HG03159 (cell line): ENCODE results near the gene CGB3.
"Not testable (repeated sequence)": the region's sequence is repeated elsewhere in the genome, so short reads cannot be mapped to it uniquely, and the experiment has no call there.

Source experiments
- ATAC-seq: cut with Tn5 transposase; IDR thresholded peaks from one replicate; pipeline ENCODE4 v1.9.1; 2021; ENCODE audit warnings: mild to moderate bottlenecking, moderate library complexity; ENCODE audit not compliant: unreplicated experiment

Gene CGB3

GRCh38 chr19:49024233-49024632, at the start of gene CGB3:
Gene CGB3 (minus strand): TSS chr19:49024333. CDS start chr19:49023971, 362 bp downstream.
- ATAC-seq = not testable (repeated sequence)

- no peak for ATAC-seq
Observed at GRCh38 chr19:49071860-49072547, 47.9 kb upstream of the CGB3 start.

- no peak for ATAC-seq
Observed at GRCh38 chr19:49070416-49070815, 46.3 kb upstream of the CGB3 start.

- no peak for ATAC-seq
Observed at GRCh38 chr19:49069026-49069425, 44.9 kb upstream of the CGB3 start.

- no peak for ATAC-seq
Observed at GRCh38 chr19:49067554-49067953, 43.4 kb upstream of the CGB3 start.

GRCh38 chr19:49065905-49066512, 41.9 kb upstream of the CGB3 start:
- no peak for ATAC-seq

- no peak for ATAC-seq
Observed at GRCh38 chr19:49064768-49065611, 40.9 kb upstream of the CGB3 start, which contains the start of gene NTF4. Gene NTF4 (minus strand): TSS chr19:49064818. CDS start chr19:49061997, 2,821 bp downstream.

- no peak for ATAC-seq
Observed at GRCh38 chr19:49064029-49064629, 40.0 kb upstream of the CGB3 start.

- ATAC-seq = no peak
Observed at GRCh38 chr19:49061445-49061844, 37.3 kb upstream of the CGB3 start.

- ATAC-seq = no peak
Observed at GRCh38 chr19:49061000-49061399, 36.9 kb upstream of the CGB3 start.

- ATAC-seq = no peak
Observed at GRCh38 chr19:49059053-49059452, 34.9 kb upstream of the CGB3 start.

- no peak for ATAC-seq
Observed at GRCh38 chr19:49058562-49058961, 34.4 kb upstream of the CGB3 start.

GRCh38 chr19:49057636-49058234, 33.6 kb upstream of the CGB3 start, which contains the start of gene CGB7:
Gene CGB7 (minus strand): TSS chr19:49057749. CDS start chr19:49055375, 2,374 bp downstream.
- no peak for ATAC-seq

GRCh38 chr19:49056902-49057596, 32.9 kb upstream of the CGB3 start:
- ATAC-seq = not testable (repeated sequence)

- ATAC-seq = no peak
Observed at GRCh38 chr19:49056101-49056901, 32.2 kb upstream of the CGB3 start.

- ATAC-seq = not testable (repeated sequence)
Observed at GRCh38 chr19:49050376-49051033, 26.4 kb upstream of the CGB3 start.

- not testable (repeated sequence) for ATAC-seq
Observed at GRCh38 chr19:49049834-49050233, 25.7 kb upstream of the CGB3 start.

- not testable (repeated sequence) for ATAC-seq
Observed at GRCh38 chr19:49049011-49049410, 24.9 kb upstream of the CGB3 start, which contains the start of gene CGB8. Gene CGB8 (minus strand): TSS chr19:49049111. CDS start chr19:49048739, 372 bp downstream.
